Caco-2 (cell line): ENCODE data around the gene SLC44A1. TPM values are rescaled to one million over a fixed set of nuclear protein-coding genes. Genes with fewer than 3 reads are reported as not detected.

Source experiments
- BruUV-seq: library from RNA; stranded (reverse); fragments of 400-500 nt; replicated peaks from 2 replicates; lab custom pipeline; 2021; lab: Mats Ljungman, UMichigan
- CTCF ChIA-PET: fragments of 300-600 bp; sonication (Branson Sonifier 250); formaldehyde crosslinking; loops from one replicate; lab custom pipeline; 2022; ENCODE audit warnings: antibody characterized with exemption; lab: Charles Lee
- POLR2A ChIA-PET: fragments of 300-600 bp; sonication (Branson Sonifier 250); formaldehyde crosslinking; loops from one replicate; lab custom pipeline; 2022; ENCODE audit warnings: antibody characterized with exemption; lab: Charles Lee
- DNase-seq, 2 experiments: peaks; one replicate each; pipeline versions ENCODE4 v3.0.0 to v3.0.0-alpha.2; 2020 to 2022
- H3K27me3 ChIP-seq: replicated peaks from 2 replicates; pipeline ENCODE4 v1.6.0; 2011; ENCODE audit warnings: low read length; ENCODE audit not compliant: control insufficient read depth, insufficient read depth
- H3K36me3 ChIP-seq: 2 replicates; pipeline ENCODE4 v1.5.1; 2011; ENCODE audit warnings: low read length; ENCODE audit not compliant: control insufficient read depth, insufficient read depth
- H3K4me1 ChIP-seq: fragments of 250-450 bp; sonication (Bioruptor Pico); 2 replicates; pipeline ENCODE4 v1.5.1; 2020; ENCODE audit warnings: mild to moderate bottlenecking
- H3K4me3 ChIP-seq: 2 replicates; pipeline ENCODE4 v1.5.1; 2011; ENCODE audit warnings: low read depth, mild to moderate bottlenecking, control low read depth, low read length
- H3K9me3 ChIP-seq: fragments of 250-450 bp; sonication (Bioruptor Pico); 2 replicates; pipeline ENCODE4 v1.5.1; 2020; ENCODE audit warnings: mild to moderate bottlenecking, moderate library complexity
- H3K27ac Mint-ChIP-seq: one replicate; pipeline ENCODE4 v1.8.0; 2022; ENCODE audit warnings: mixed read lengths; ENCODE audit not compliant: unreplicated experiment
- H3K27me3 Mint-ChIP-seq: one replicate; pipeline ENCODE4 v1.8.0; 2022; ENCODE audit warnings: mixed read lengths; ENCODE audit not compliant: insufficient read depth, unreplicated experiment
- H3K36me3 Mint-ChIP-seq: one replicate; pipeline ENCODE4 v1.8.0; 2022; ENCODE audit warnings: mild to moderate bottlenecking, mixed read lengths; ENCODE audit not compliant: insufficient read depth, unreplicated experiment
- H3K4me1 Mint-ChIP-seq: one replicate; pipeline ENCODE4 v1.8.0; 2022; ENCODE audit warnings: low read depth, mixed read lengths; ENCODE audit not compliant: unreplicated experiment
- H3K4me3 Mint-ChIP-seq: one replicate; pipeline ENCODE4 v1.8.0; 2022; ENCODE audit warnings: mild to moderate bottlenecking, moderate library complexity, mixed read lengths; ENCODE audit not compliant: unreplicated experiment
- H3K9me3 Mint-ChIP-seq: one replicate; pipeline ENCODE4 v1.8.0; 2022; ENCODE audit warnings: mixed read lengths; ENCODE audit not compliant: unreplicated experiment
- intact Hi-C: fragments of 100-400 bp; cut with micrococcal nuclease; formaldehyde crosslinking; loops from one replicate; pipeline ENCODE4 v1.10.0; 2022; ENCODE audit not compliant: unreplicated experiment
- total RNA-seq: library from RNA; stranded (reverse); gene quantifications from 2 replicates; pipeline ENCODE4 v1.2.3, GENCODE V29; 2022
- TF ChIP-seq, protein P1 (sequence below), 2 experiments: fragments of 200-600 bp in 1 of 2; IDR thresholded peaks; 1 replicate in 1 of 2; 2 replicates in 1 of 2; pipeline versions ENCODE4 v1.5.1 to v1.8.0; 2011 to 2022; ENCODE audit warnings: antibody characterized with exemption in 1 of 2, control low read depth in 1 of 2, inconsistent platforms in 1 of 2, low read depth in 1 of 2, low read length in 1 of 2, mild to moderate bottlenecking in 1 of 2, moderate library complexity in 1 of 2; ENCODE audit not compliant: insufficient read depth in 1 of 2, severe bottlenecking in 1 of 2, unreplicated experiment in 1 of 2

Gene SLC44A1
- total RNA-seq, 1 experiment from 2014 or later = 45.8 TPM

DNA sequence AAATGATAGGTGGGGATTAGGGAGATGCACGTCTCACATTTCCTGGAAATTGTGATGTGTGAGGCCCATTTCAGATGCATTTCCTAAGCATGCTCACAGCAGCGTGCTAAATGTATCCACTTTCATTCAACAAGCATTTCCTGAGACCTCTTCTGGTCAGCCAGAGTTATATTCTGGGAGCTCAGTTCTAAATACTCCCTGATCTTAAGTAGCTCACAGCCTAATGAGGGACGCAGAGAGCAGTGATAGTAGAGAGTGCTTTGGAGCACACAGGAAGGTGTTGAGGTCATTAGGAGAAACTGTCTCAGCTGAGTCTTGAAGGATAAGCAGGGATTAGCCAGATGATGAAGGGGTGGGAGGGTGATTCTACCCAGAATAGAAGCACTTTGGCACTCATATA lies 157.2 kb downstream of the SLC44A1 start:
- H3K27me3 ChIP-seq = no peaks in the 10 kb centered on the region
- TF ChIP-seq, protein P1, sequence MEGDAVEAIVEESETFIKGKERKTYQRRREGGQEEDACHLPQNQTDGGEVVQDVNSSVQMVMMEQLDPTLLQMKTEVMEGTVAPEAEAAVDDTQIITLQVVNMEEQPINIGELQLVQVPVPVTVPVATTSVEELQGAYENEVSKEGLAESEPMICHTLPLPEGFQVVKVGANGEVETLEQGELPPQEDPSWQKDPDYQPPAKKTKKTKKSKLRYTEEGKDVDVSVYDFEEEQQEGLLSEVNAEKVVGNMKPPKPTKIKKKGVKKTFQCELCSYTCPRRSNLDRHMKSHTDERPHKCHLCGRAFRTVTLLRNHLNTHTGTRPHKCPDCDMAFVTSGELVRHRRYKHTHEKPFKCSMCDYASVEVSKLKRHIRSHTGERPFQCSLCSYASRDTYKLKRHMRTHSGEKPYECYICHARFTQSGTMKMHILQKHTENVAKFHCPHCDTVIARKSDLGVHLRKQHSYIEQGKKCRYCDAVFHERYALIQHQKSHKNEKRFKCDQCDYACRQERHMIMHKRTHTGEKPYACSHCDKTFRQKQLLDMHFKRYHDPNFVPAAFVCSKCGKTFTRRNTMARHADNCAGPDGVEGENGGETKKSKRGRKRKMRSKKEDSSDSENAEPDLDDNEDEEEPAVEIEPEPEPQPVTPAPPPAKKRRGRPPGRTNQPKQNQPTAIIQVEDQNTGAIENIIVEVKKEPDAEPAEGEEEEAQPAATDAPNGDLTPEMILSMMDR (IDR thresholded peaks at IDR 0.05; ENCODE audit: insufficient read depth in 1 of 2, low read depth in 1 of 2, low read length in 1 of 2, severe bottlenecking in 1 of 2, unreplicated experiment in 1 of 2) = no peak
- ChIA-PET POLR2A (interaction anchor here (1.0 kb wide), 1 partner anchor 83 kb away, joined by 3 read pairs; no protein-coding TSS in a partner anchor), CTCF (interaction anchor here (0.6 to 1.0 kb wide), 3 partner anchors 31 to 425 kb away, joined by 3 to 4 read pairs (median 3); no protein-coding TSS in a partner anchor)
- no peaks in the 10 kb centered on the region for H3K9me3 ChIP-seq
- no peaks in the 10 kb centered on the region for H3K9me3 Mint-ChIP-seq
- H3K4me1 ChIP-seq = no peaks in the 10 kb centered on the region
- no peaks in the 10 kb centered on the region for H3K36me3 Mint-ChIP-seq
- H3K4me1 Mint-ChIP-seq = peaks cover 9% of the 10 kb centered on the region
- BruUV-seq = no TSS peak
- H3K4me3 ChIP-seq = no peak overlapping the region
- DNase-seq = no peak
- H3K4me3 Mint-ChIP-seq = no peak overlapping the region
- intact Hi-C loops = no loop called here
- no peaks in the 10 kb centered on the region for H3K36me3 ChIP-seq
- H3K27me3 Mint-ChIP-seq = no peaks in the 10 kb centered on the region
- H3K27ac Mint-ChIP-seq = no peak overlapping the region

DNA sequence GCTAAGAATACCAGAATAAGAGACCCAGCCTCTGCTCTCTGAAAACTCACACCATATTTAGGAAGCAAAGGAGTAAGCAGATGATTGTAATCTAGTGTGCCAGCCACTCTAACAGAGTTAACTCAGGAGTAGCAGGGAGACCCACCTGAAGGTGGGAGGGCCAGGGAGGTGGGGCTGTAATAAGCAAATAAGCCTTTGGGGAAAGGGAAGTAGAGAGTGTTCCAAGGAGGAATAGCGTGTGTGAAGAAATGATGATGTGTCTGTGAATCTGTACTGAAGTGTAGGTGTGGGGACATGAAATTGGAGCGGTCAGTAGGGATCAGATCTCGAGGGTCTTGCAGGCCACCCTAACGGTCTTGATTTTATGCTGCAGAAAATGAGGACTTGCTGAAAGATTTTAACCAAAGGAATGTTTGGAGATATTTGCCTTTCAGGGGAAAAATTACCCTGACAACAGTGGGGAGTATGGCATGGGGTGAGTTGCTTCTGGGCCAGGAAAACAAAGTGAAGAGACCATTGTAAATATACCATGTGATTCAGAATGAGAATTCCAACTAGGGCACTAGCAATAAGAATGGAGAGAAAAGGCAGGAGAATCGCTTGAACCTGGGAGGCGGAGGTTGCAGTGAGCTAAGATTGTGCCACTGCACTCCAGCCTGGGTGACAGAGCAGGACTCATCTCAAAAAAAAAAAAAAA lies 159.2 kb downstream of the SLC44A1 start:
- Mint-ChIP-seq H3K4me3 (no peak overlapping the region), H3K27ac (no peak overlapping the region), H3K36me3 (no peaks in the 10 kb centered on the region)

DNA sequence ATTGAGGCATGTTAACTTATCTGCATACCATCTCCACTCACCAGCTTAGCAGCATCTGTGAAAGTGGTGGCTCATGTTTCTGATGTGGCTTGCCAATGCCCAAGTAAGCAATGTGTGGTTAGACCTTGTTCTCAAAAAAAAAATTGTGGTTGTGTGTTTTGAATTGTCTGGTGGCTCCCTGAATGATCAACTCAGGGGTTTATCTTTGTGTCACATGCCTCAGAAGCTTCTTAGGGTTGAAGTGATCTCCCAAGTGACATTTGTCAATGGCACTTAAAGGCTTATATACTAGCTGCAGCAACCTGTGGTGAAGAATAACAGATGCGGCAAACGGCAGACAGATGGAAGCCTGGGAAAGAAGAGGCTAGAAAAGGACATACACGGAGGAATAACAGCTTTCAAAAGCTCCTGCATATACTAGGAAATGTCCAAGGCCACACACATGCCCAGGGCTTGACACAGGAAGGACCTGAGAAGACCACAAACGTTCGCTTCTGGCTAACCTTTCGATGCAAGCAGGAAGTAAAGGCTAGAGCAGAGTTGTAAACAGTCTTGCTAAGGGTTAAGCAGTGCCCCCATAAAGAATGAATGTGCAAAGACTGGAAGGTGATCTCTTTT lies 161.2 kb downstream of the SLC44A1 start:
- Mint-ChIP-seq H3K27ac (no peak overlapping the region), H3K4me1 (peaks cover 9% of the 10 kb centered on the region), H3K36me3 (no peaks in the 10 kb centered on the region), H3K9me3 (no peaks in the 10 kb centered on the region), H3K27me3 (no peaks in the 10 kb centered on the region), H3K4me3 (no peak overlapping the region)
- H3K36me3 ChIP-seq = no peaks in the 10 kb centered on the region
- no TSS peak for BruUV-seq
- no peaks in the 10 kb centered on the region for H3K4me1 ChIP-seq
- TF ChIP-seq, protein P1 (IDR thresholded peaks at IDR 0.05; ENCODE audit: insufficient read depth in 1 of 2, low read depth in 1 of 2, low read length in 1 of 2, severe bottlenecking in 1 of 2, unreplicated experiment in 1 of 2) = no peak
- intact Hi-C loops = no loop called here
- no peak overlapping the region for H3K4me3 ChIP-seq
- CTCF ChIA-PET = no interaction called here
- H3K27me3 ChIP-seq = no peaks in the 10 kb centered on the region
- no peaks in the 10 kb centered on the region for H3K9me3 ChIP-seq
- POLR2A ChIA-PET = no interaction called here
- no peak for DNase-seq

More for the DNA sequence above, 159.2 kb downstream of the SLC44A1 start:
- Histone ChIP-seq H3K27me3 (no peaks in the 10 kb centered on the region), H3K4me3 (no peak overlapping the region), H3K4me1 (no peaks in the 10 kb centered on the region), H3K36me3 (no peaks in the 10 kb centered on the region), H3K9me3 (no peaks in the 10 kb centered on the region)
- no TSS peak for BruUV-seq
- CTCF ChIA-PET = interaction anchor here (0.6 kb wide), 1 partner anchor 14 kb away, joined by 4 read pairs; no protein-coding TSS in a partner anchor
- TF ChIP-seq, protein P1 (IDR thresholded peaks at IDR 0.05; ENCODE audit: insufficient read depth in 1 of 2, low read depth in 1 of 2, low read length in 1 of 2, severe bottlenecking in 1 of 2, unreplicated experiment in 1 of 2) = no peak
- POLR2A ChIA-PET = no interaction called here
- no peaks in the 10 kb centered on the region for H3K9me3 Mint-ChIP-seq
- DNase-seq = no peak
- H3K27me3 Mint-ChIP-seq = no peaks in the 10 kb centered on the region
- peaks cover 9% of the 10 kb centered on the region for H3K4me1 Mint-ChIP-seq
- intact Hi-C loops = no loop called here
